H1 (cell line): ENCODE results near the gene MRPS34. TPM values are rescaled to one million over a fixed set of nuclear protein-coding genes. Genes with fewer than 3 reads are reported as not detected.
A peak's percentile ranks its signal among the peaks of the same experiment; 100 is the strongest.

Source experiments
- ATF2 ChIP-seq: IDR thresholded peaks from 2 replicates; pipeline ENCODE4 v1.6.1; 2012; ENCODE audit warnings: low read length, inconsistent platforms
- ATF3 ChIP-seq: IDR thresholded peaks from 2 replicates; pipeline ENCODE4 v1.6.1; 2011; ENCODE audit warnings: low read depth, mild to moderate bottlenecking, low read length; ENCODE audit not compliant: insufficient read depth
- CHD2 ChIP-seq: IDR thresholded peaks from 2 replicates; pipeline ENCODE4 v1.6.1; 2012; ENCODE audit warnings: low read length, improper control_type of control experiment
- CTCF ChIP-seq, 3 experiments: IDR thresholded peaks; 1 replicate in 2 of 3; 2 replicates in 1 of 3; pipeline versions ENCODE4 v1.5.1 to v1.6.1; 2011; ENCODE audit warnings: low read length in 3 of 3, mild to moderate bottlenecking in 3 of 3, inconsistent platforms in 2 of 3, low read depth in 1 of 3, moderate library complexity in 1 of 3; ENCODE audit not compliant: insufficient read depth in 1 of 3; ENCODE audit errors: control extremely low read depth in 1 of 3
- JUND ChIP-seq: IDR thresholded peaks from 2 replicates; pipeline ENCODE4 v1.6.1; 2011; ENCODE audit warnings: mild to moderate bottlenecking, improper control_type of control experiment, low read length
- PHF8 ChIP-seq: fragments of 200-600 bp; sonication (generic); conservative IDR thresholded peaks from 2 replicates; pipeline ENCODE4 v1.7.1; 2012; ENCODE audit warnings: low read depth, mild to moderate bottlenecking, inconsistent platforms, low read length, moderate library complexity
- POLR2A ChIP-seq, 2 experiments: IDR thresholded peaks; 1 replicate in 1 of 2; 2 replicates in 1 of 2; pipeline ENCODE4 v1.6.1; 2011; ENCODE audit warnings: low read depth in 2 of 2, low read length in 2 of 2, mild to moderate bottlenecking in 2 of 2; ENCODE audit errors: control extremely low read depth in 1 of 2
- RBBP5 ChIP-seq: IDR thresholded peaks from 2 replicates; pipeline ENCODE4 v1.7.1; 2012; ENCODE audit warnings: low read depth, mild to moderate bottlenecking, inconsistent platforms, low read length, moderate library complexity, borderline replicate concordance
- RFX5 ChIP-seq: IDR thresholded peaks from 2 replicates; pipeline ENCODE4 v1.6.1; 2011; ENCODE audit warnings: low read depth, low read length, improper control_type of control experiment, borderline replicate concordance
- RNF2 ChIP-seq: fragments of 200-900, 300-1000 bp; sonication (generic); IDR thresholded peaks from 2 replicates; pipeline ENCODE4 v1.7.1; 2016; ENCODE audit warnings: borderline replicate concordance, low read depth, mild to moderate bottlenecking, antibody characterized with exemption, low read length; ENCODE audit not compliant: poor library complexity, severe bottlenecking; ENCODE audit errors: missing control alignments
- RXRA ChIP-seq: IDR thresholded peaks from 2 replicates; pipeline ENCODE4 v1.6.1; 2011; ENCODE audit warnings: low read depth, mild to moderate bottlenecking, low read length, moderate library complexity; ENCODE audit not compliant: insufficient read depth
- SIN3A ChIP-seq, 2 experiments: IDR thresholded peaks in 1 of 2; conservative IDR thresholded peaks in 1 of 2; 2 replicates each; pipeline ENCODE4 v1.6.1; 2011 to 2012; ENCODE audit warnings: low read length in 2 of 2, improper control_type of control experiment in 1 of 2, low read depth in 1 of 2, mild to moderate bottlenecking in 1 of 2
- SIX5 ChIP-seq: IDR thresholded peaks from 2 replicates; pipeline ENCODE4 v1.6.1; 2011; ENCODE audit warnings: mild to moderate bottlenecking, low read depth, low read length
- SRF ChIP-seq: IDR thresholded peaks from 2 replicates; pipeline ENCODE4 v1.6.1; 2011; ENCODE audit warnings: mild to moderate bottlenecking, low read depth, low read length, moderate library complexity
- TAF7 ChIP-seq: optimal IDR thresholded peaks from 2 replicates; pipeline ENCODE3; 2011; ENCODE audit warnings: low read depth, mild to moderate bottlenecking, inconsistent platforms, low read length, moderate library complexity, borderline replicate concordance
- TCF12 ChIP-seq: IDR thresholded peaks from 2 replicates; pipeline ENCODE4 v1.6.1; 2011; ENCODE audit warnings: low read depth, mild to moderate bottlenecking, low read length
- USF2 ChIP-seq: IDR thresholded peaks from 2 replicates; pipeline ENCODE4 v1.6.1; 2011; ENCODE audit warnings: low read length, improper control_type of control experiment
- polyA plus RNA-seq, 7 experiments: library from polyadenylated mRNA; depleted of rRNA in 3 of 7; stranded (reverse) in 5 of 7; unstranded in 2 of 7; fragments of >200 nt in 5 of 7; fragments of 200-250 nt in 2 of 7; gene quantifications; 1 replicate in 5 of 7; 2 replicates in 1 of 7; 4 replicates in 1 of 7; pipeline versions ENCODE4 v1.2.1 to v1.2.3, GENCODE V29; 2011 to 2013; ENCODE audit warnings: missing spikeins in 2 of 7, mixed read lengths in 2 of 7
- total RNA-seq: library from RNA; stranded (reverse); fragmentation: NEBNext Ultra II Directional; extraction: Animal tissue kit (Norgen Biotek cat#: 25700); gene quantifications from 2 replicates; pipeline ENCODE4 v1.2.1, GENCODE V29; 2021

The MRPS34 gene
- total and polyA plus RNA-seq, 2 of the 8 experiments (the other 6 are each of a cell fraction or from before 2014, with no cell fraction given): 168 to 252 TPM

- TF ChIP-seq ATF2 (no peak), CTCF (IDR thresholded peaks at IDR 0.05; ENCODE audit: control extremely low read depth in 1 of 3, insufficient read depth in 1 of 3, low read depth in 1 of 3, low read length in 3 of 3) (no peak), POLR2A (IDR thresholded peaks at IDR 0.05; ENCODE audit: control extremely low read depth in 1 of 2, low read depth in 2 of 2, low read length in 2 of 2) (no peak; a peak in 1 of 3 replicates), PHF8 (no peak; the same call in none of the 2 replicates), SRF (no peak), TCF12 (no peak), RBBP5 (no peak), RNF2 (no peak), JUND (no peak), SIX5 (no peak), SIN3A (conservative IDR thresholded peaks at IDR 0.05 in 1 of 2, IDR thresholded peaks at IDR 0.05 in 1 of 2; ENCODE audit: low read depth in 1 of 2, low read length in 2 of 2) (no peak; a peak in 2 of 4 replicates), CHD2 (peak; percentile 88), USF2 (no peak), RXRA (no peak), TAF7 (no peak), ATF3 (peak; percentile 18; the same call in 1 of the 2 replicates), RFX5 (no peak)
Observed at GRCh38 chr16:1782408-1783264, 9.7 kb upstream of the MRPS34 start, which contains the start of the genes NUBP2 and SPSB3 (continued).
